HG03135 (cell line): Measurements from ENCODE around the gene CD68.
A peak's percentile ranks its signal among the peaks of the same experiment; 100 is the strongest.
"Not testable (repeated sequence)": the region's sequence is repeated elsewhere in the genome, so short reads cannot be mapped to it uniquely, and the experiment has no call there.

Source experiments
- ATAC-seq: cut with Tn5 transposase; IDR thresholded peaks from one replicate; pipeline ENCODE4 v1.9.1; 2021; ENCODE audit warnings: mild to moderate bottlenecking, moderate library complexity; ENCODE audit not compliant: unreplicated experiment

The CD68 gene

GRCh38 chr17:7579834-7580603 is 581 bp downstream of the CD68 start:
- no peak for ATAC-seq

DNA sequence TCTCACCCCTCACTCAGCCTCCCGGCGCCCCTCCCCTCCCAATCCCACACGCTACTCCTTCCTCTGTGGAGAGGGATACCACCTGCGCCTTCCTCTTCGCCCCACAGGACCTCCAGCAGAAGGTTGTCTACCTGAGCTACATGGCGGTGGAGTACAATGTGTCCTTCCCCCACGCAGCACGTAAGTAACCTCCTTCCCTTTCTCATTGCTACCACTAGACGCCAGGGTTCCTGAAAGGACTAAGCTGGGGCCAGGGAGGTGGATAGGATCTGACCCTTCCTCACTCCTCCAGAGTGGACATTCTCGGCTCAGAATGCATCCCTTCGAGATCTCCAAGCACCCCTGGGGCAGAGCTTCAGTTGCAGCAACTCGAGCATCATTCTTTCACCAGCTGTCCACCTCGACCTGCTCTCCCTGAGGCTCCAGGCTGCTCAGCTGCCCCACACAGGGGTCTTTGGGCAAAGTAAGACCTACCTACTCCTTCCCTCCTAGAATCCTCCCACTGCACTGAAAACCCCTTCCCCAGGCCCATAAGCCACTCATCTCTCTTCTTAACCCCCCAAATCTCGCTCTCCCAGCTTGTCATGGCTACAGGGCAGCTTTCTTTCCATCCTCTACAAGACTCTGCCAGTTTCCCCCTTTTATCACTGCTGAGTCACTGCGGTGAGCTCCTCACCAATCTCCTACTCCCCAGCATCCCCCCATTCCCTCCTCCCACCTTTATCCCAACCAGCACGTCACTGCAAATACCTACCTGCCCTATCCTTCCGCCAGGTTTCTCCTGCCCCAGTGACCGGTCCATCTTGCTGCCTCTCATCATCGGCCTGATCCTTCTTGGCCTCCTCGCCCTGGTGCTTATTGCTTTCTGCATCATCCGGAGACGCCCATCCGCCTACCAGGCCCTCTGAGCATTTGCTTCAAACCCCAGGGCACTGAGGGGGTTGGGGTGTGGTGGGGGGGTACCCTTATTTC is 1.5 kb downstream of the CD68 start:
- ATAC-seq, result no peak

- no peak for ATAC-seq
Observed at GRCh38 chr17:7582396-7583252, 3.2 kb downstream of the CD68 start.

DNA sequence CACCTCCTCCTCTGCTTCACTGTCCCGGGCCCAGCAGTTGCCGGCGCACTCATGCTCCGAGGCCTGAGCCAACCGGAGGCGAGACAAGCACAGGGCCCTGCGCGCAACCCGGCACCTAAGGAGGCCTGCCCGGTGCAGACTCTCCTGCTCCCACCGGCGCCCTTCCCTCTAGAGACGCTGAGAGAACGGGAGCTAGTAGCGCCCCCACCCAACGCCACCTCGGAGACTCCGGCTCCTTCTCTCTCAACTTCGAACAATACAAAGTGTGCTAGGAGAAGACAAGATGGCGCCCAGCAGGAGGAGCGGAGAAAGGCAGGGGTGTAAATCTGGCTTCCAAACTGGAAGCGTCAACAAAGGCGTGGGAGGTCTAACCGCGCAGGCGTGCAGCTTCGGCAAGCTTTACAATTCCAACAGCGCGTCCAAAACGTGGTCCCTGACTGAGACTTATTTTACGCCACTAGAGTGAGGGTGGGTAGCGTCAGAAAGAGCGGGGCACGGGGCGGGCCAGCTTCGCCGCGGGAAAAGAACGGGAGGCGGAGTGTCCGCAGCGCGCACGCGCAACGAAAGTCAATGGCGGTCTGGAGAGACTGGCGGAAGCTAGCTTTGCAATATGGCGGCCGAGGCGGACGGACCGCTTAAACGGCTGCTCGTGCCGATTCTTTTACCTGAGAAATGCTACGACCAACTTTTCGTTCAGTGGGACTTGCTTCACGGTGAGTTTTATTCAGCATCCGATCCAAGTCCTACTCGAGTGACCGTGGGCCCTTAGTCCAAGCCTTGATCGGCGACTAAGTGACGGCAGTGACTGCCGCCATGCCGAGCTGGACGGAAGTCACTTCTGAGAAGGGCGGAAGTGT is 4.0 kb downstream of the CD68 start, which contains the start of gene MPDU1:
Gene MPDU1 (plus strand): TSS at position 600 of the 857 bp plus-strand sequence. CDS start 11 bp downstream, at position 611.
- ATAC-seq, result peak; percentile 67

GRCh38 chr17:7586673-7587419 is 7.4 kb downstream of the CD68 start:
- no peak for ATAC-seq

DNA sequence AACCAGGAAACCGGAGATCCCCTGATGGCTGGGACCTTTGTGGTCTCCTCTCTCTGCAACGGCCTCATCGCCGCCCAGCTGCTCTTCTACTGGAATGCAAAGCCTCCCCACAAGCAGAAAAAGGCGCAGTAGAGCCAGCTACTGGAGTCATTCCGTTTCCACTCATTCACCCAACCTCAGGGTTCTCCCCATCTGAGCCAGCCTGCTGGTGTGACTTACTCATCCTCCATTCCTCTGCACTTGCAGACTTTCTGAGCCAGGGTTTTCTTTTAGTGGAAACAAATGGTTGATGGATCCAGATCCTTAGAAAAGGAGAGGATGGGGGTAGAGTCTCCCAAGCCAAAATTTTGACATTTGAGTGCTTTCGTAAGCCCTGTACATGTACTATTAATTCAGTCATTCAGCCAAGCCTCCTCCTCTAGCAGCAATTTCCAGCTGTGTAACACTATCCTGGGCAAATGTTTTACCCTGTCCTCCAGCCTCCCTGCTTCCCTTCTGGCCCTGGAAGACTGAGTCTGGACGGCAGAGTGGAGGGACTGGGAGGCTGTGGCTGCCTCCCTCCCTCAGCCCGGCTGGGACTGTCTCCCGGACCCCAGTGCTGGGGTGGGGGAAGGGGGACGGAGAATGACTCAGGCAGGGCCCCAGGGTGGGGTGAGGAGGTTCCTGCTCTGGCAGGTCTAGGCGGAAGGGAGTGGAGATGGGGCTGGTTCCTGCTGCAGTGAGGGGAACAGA is 8.1 kb downstream of the CD68 start:
- ATAC-seq, result no peak

DNA sequence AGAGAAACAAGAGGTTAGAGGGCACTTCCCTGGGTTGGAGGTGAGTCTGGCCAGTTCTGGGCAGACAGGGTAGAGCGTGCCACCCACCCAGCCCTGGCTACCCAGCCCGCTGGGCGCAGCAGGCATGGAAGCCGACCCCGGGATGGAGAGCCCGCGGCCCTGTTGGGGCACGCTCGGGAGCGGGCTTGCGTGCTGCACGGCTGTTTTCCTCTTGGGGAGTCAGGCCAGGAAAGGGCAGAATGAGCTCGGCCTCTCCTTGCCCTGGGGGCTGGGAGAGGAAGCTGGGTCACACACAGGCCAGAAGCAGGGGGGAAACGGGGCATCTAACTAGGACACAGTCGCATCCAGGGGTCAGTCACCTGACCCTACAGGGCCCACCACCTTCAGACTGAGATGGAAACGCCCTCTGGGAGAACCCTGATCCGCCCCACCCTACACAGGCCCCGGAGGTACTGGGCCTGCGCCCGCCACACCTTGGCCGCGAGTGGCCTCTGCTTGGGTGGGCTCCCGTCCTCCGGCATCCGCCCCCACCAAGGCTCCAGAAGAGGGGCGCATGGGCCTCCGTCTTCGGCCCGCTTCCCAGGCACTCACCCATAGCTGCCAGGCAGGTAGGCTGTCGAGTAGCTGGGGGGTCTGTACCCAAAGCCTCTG is 9.2 kb downstream of the CD68 start:
- no peak for ATAC-seq

- no peak for ATAC-seq
Observed at GRCh38 chr17:7589204-7589868, 9.9 kb downstream of the CD68 start.

- no peak for ATAC-seq
Observed at GRCh38 chr17:7589891-7590691, 10.7 kb downstream of the CD68 start, which contains the start of gene SOX15. TSS of gene SOX15 (minus strand) at chr17:7590094. CDS start at chr17:7589676, 418 bp downstream.

DNA sequence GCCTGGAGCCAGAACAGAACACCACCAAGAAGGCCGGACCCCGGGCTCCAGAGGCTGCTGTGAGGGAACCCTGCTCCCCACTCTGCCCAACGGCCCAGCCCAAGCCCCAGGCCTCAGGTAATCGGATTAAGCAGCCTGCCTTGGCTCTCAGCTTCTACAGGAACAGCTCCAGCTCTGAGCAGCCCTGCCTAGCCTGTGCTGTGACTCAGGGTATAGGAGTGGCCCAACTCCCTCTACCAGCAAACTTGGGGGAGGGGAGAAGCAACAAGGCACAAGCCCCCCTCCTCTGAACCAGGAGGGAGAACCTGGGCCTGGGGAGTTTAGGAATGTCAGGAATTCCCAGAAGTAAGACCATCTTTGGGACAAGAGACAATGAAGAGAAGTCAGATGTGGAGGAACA is 11.3 kb downstream of the CD68 start:
- ATAC-seq, result no peak

DNA sequence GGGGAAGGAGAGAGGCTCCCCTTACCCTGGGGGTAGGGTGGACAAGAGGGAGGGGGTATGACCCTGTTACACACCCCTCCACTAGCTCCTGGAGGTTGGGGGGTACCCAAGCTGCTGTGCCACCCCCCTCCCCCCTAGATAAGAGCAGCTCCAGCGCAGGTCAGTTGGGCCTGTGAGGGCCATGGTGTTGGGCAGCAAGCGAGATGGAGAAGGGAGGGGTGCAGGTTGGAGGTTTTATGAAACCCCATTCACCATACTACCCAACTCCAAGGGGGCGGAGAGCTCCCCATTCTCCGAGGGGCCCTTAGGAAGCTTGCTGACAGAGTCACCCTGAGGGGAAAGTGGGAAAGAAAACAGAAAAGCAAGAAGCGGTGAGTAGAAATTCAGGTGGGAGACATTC is 12.2 kb downstream of the CD68 start:
- ATAC-seq, result no peak

GRCh38 chr17:7592422-7593021 is 13.1 kb downstream of the CD68 start:
- no peak for ATAC-seq

DNA sequence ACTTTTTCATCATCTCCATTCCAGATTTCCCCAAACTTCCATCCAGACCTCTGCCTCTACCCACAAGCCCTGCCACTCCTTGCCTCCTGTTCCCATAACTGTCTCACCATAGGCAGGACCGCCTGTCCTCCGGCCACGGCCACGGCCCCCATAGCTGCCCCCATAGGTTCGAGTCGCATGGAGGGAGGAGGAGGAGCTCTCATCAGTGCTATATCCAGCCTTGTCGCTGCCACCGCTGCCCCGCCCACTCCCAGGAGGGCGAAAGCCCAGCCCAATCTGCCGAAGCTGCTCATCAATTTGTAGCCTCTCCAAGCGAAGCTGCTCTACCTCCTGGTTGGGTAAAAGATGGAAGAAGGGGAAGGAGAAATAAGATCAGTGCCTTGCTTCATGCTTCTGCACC is 13.9 kb downstream of the CD68 start:
- ATAC-seq, result no peak

DNA sequence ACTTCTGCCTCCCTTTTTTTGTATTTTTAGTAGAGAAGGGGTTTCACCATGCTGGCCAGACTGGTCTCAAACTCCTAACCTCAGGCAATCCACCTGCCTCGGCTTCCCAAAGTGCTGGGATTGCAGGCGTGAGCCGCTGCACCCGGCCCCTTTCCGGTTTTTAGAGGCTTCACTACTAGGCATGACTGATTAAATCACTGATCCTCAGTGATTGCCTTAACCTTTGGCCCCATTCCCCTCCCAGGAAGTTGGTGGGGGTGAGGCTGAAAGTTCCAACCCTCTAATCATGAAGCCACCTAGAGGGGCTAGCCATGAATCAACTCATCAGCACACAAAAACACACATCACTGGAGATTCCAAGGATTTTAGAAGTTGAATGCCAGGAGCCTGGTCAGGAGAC is 18.1 kb downstream of the CD68 start:
- ATAC-seq, result not testable (repeated sequence)

DNA sequence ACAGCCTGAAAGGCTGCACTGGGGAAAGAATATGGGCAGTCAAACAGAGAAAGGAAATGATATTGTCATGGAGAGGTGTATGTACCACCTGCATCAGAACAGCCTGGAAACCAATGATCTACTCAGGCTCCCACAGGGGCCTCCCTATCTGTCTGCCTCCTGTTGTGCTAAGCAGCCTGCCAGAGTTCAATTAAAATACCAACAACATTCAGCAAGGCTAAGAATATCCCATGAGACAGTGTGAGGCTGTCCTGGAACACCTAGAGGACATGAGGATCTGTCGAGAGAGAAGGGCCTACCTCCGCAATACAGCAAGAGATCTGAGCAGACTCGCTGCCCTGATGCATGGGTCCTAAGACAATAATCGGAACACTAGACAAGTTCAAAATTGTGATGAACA is 26.8 kb downstream of the CD68 start:
- ATAC-seq, result no peak

DNA sequence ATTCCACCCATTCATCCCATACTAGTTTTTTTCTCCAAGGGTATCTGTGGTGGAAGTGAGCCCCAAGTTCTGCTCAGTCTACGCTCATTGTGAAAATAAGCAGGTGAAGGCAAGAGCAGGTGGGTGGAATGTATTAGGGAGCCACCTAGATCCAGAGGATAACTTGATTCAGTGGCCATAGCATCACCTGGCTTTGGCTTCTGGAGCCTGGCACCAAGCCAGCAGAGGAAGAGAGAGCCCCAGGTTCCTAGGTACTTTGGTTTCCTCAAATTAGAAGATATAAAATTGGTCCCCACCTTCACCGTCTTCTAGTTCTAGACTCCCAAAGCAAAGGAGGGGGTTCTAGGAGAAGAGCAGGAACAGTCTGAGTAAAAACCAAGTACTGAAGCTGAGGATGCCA is 31.2 kb downstream of the CD68 start:
- no peak for ATAC-seq
